Left forelimb (tissue), 1 donor: Measurements from ENCODE around the gene RLN1.
"Not testable (repeated sequence)": the region's sequence is repeated elsewhere in the genome, so short reads cannot be mapped to it uniquely, and the experiment has no call there.

ENCODE experiments used
- DNase-seq: peaks from one replicate; pipeline ENCODE4 v3.0.0-alpha.2; 2018; ENCODE audit warnings: low spot score

The RLN1 gene

GRCh38 chr9:5321601-5322000 lies 18.1 kb downstream of the RLN1 start:
- DNase-seq: not testable (repeated sequence)

DNA sequence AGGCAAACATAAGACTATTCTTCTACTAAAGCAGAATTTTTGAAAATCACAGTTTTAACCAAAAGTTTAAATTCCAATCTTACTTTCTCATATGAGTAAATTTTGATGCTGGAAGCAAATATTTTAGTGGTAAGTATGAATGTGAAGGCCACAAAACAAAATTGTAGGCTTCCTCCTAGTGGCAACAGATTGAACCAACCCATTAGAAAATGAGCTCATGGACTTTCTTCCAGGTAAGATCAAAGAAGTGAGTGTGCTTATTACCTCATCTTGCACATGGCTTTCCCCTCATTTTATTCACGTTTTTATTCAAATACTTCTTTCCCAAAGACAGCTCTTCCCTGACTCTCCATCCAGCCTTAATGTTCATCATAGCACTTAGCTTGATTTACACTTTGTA lies 18.6 kb downstream of the RLN1 start:
- DNase-seq: no peak

- DNase-seq: not testable (repeated sequence)
Observed at GRCh38 chr9:5316406-5316805, 23.3 kb downstream of the RLN1 start.

- DNase-seq: no peak
Observed at GRCh38 chr9:5315187-5315923, 24.3 kb downstream of the RLN1 start.

GRCh38 chr9:5310851-5311250 lies 28.8 kb downstream of the RLN1 start:
- DNase-seq: no peak

GRCh38 chr9:5305741-5306140 lies 33.9 kb downstream of the RLN1 start:
- no peak for DNase-seq

DNA sequence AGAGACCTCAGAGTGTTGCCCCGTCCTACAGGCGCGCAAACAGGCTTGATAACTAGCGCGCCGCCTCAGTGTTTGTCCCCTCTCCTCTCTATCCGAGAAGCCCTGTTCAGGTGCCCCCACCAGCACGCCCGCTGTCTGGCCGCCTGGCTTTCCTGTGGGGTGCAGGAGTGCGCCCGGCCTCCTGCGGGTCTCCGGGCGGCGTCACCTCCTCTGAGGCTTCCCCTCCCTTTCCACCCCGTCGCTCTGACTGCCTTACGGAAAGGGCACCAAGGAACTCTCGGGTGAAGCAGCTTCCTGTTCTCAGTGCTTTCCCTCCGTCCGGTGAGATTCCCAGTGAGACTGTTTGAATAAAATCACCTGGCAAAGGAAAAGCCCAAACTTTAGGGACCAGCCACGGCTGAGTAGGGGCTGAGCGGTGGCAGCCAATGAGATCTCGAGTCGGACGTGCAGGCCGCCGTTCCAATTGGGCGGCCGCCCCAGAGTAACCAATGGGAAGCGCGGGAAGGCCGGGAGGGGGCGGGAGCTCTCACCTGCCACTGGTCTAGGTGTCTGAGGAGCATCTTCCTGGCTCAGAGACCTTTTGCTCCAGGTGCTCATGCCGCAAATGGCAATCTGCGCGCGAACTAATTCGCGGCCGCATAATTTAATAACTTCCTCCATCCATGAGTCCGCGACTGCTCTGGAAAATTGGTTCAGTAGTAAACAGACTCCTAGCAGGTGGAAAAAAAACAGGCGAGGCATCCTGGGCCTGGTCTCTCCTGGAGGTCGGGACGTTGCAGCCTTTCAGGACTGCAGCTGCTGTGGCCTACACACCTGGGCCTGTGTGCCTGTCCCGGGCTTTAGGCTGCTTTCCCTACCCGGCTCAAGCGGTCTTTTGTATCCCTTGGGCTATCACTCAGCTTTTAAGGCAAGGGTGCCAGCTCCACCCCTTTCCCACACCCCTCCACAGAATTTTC lies 35.6 kb downstream of the RLN1 start, which contains the start of gene RLN2:
Gene RLN2 (minus strand): TSS at position 877 of the 956 bp plus-strand sequence. CDS start 136 bp downstream, at position 741.
- not testable (repeated sequence) for DNase-seq

- no peak for DNase-seq
Observed at GRCh38 chr9:5301544-5301943, 38.1 kb downstream of the RLN1 start.

DNA sequence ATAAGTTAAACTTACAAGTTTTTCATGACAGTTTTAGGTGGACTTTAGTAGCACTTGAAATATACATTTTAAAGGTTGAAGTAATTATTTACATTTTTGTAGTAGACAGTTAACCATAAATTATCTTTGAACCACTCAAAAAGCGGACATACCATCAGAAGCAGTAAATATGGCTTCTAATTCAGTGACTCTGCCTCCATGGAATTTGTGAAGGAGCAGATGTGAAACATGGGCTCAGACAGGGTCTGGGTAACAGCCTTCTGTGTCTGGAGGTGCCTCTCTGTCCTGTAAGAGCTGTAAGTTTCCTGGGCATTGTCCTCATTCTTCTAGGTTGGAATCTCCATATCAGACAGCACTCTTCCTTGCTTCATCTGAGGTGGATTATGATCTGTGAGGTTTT lies 47.5 kb downstream of the RLN1 start:
- no peak for DNase-seq

- no peak for DNase-seq
Observed at GRCh38 chr9:5288591-5288990, 51.1 kb downstream of the RLN1 start.

DNA sequence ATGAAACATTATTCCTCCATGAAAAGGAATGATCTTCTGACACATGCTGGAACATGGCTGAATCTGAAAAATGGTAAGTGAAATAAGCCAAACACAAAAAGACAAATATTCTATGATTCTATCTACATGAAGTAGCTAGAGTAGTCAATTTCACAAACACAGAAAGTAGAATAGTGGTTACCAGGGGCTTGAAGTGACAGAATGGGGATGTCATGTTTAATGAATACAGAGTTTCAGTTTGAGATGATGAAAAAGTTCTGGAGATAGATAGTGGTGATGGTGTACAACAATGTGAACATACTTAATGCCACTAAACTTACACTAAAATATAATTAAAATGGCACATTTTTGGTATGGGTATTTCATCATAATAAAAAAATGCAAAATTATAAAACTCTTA lies 53.4 kb downstream of the RLN1 start:
- no peak for DNase-seq
